Measurements from ENCODE around the gene ARG2.

DNA sequence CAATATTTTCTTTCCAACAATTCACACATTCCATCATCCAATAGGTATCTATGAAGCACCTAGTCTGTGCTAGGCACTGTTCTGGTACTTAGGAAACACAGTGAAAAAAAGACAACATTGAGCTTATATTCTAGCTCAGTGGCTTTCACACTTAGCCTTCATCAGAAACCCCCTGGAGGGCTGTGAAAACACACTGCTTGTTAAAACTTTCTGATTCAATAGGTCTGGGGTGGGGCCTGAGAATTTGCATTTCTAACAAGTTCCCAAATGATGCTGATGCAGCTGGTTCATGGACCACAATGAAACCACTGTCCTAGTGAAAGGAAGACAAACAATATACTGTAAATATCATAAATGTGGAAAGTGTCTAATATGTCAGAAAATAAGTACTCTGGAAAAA lies 48.8 kb downstream of the ARG2 start:
- no peak for TF ChIP-seq EZH2 (IDR thresholded peaks at IDR 0.05; ENCODE audit: insufficient read depth, poor library complexity, severe bottlenecking)
- no peak for TF ChIP-seq EZH2phosphoT487 (IDR thresholded peaks at IDR 0.05; ENCODE audit: insufficient read depth, low read depth)
